Stimulated activated CD8-positive, alpha-beta memory T cell treated with anti-CD3 and anti-CD28 coated beads, Interleukin-4, amount 100 ng/mL, for 48 hours (primary cell): ENCODE measurements around the gene PXMP4.

Experiments
- DNase-seq: peaks from one replicate; pipeline ENCODE4 v3.0.0-alpha.2; 2020

PXMP4 gene

DNA sequence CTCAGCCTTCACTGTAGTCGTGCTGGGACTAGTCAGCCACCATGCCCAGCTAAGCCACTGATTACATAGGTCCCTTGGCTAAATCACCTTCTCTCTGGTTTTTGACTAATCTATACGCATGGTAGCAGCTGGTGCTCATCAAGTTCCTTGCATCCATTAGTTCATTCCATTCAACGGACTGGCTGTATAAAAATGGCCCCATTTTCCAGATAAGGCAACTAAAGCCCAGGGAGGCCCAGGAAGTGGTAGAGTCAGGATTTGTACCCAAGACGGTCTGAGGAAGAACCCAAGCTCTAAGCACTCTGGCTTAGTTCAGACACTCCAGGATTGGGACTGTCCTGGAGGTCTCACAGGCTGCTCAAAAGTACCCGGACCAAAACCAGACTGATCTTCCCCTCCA lies 38.8 kb downstream of the PXMP4 start:
- no peak for DNase-seq

GRCh38 chr20:33680686-33681085 lies 39.4 kb downstream of the PXMP4 start:
- no peak for DNase-seq

GRCh38 chr20:33679758-33680485 lies 40.2 kb downstream of the PXMP4 start:
- DNase-seq: peak; percentile 64

- DNase-seq: no peak
These were observed 42.0 kb downstream of the PXMP4 start for GRCh38 chr20:33677991-33678702.

GRCh38 chr20:33676652-33677645 lies 43.2 kb downstream of the PXMP4 start:
- no peak for DNase-seq

- DNase-seq: no peak
These were observed 44.0 kb downstream of the PXMP4 start for GRCh38 chr20:33676121-33676520.

DNA sequence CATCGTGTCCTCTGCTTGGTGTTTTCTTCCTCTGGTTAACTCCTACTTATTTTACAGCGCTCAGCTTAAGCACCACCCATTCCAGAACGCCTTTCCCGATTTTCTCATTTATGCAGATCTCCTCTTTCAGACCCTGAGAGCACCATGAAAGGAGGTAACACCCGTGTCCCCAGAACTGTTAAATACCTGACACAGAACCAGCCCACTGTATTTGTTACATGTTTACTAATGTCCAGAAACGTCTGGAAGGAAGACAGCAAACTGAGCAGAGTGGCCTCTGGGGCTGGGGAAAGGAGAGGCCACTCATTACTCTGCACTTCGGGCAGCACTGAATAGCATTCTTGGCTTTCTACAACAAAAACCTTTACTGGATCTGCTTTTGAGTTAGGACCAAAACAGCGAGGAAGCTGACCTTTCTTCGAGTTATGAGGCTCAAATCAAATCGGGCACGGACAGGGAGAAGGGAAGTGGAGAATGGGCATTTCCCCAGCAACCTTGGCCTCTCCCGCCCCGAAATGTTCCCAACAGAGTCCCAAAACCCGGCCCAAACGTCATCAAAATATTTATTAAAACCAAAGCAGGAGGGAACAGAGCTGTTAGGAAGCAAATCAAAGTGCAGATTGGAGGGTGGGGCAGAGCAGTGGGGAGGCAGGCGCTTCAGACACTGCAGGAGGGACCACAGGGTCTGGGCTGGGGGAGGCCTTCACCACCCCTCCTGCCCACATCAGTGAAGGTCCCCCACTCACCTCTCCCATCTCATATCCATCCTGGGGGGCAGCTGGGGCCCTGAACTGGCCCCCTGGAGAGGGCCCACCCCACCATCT lies 44.8 kb downstream of the PXMP4 start:
- no peak for DNase-seq

DNA sequence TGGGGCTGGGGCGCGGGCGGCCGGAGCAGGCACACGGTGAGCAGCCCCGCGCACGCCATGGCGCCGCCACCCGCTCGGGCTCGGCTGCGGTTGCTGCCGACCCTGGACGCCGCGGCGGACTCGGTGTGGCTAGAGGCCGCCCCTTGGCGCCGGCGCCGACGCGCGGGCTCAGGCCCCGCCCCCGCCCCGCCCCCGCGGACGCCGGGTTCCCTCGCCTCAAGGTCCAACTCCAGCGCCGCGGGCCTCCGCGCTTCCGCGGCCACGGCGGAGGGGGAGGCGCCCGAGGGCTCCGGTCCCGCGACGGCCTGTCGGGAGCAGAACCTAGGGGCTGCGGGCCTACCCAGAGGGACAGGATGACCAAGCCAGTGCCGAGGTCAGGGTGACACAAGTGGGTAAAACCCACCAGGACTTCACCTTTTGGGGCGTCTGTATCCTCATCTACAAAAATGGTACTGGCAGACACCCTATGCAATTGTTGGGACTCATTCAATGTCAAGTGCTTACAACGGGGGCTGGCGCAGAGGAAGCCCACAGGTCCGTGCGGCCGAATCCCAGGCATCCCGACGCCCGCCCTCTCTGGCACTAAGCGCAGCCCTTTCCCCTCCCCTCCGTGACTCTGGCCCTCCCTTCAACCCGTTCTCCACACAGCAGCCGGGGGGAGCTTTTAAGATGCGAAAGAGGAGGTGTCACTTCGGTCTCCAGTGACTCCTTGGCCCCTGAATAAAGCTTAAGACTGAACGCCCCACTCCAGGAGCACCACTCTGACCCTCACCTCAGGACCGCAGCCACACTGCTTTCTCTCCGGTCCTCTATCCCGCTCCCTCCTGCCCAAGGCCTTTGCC lies 45.6 kb downstream of the PXMP4 start, which contains the start of gene NECAB3:
Gene NECAB3 (minus strand): TSS at position 135 of the 842 bp plus-strand sequence. CDS start 76 bp downstream, at position 59.
- DNase-seq: peak; percentile 81

GRCh38 chr20:33673410-33674293 lies 46.5 kb downstream of the PXMP4 start:
- DNase-seq: peak; percentile 51

- no peak for DNase-seq
These were observed 47.0 kb downstream of the PXMP4 start for GRCh38 chr20:33673114-33673409.

DNA sequence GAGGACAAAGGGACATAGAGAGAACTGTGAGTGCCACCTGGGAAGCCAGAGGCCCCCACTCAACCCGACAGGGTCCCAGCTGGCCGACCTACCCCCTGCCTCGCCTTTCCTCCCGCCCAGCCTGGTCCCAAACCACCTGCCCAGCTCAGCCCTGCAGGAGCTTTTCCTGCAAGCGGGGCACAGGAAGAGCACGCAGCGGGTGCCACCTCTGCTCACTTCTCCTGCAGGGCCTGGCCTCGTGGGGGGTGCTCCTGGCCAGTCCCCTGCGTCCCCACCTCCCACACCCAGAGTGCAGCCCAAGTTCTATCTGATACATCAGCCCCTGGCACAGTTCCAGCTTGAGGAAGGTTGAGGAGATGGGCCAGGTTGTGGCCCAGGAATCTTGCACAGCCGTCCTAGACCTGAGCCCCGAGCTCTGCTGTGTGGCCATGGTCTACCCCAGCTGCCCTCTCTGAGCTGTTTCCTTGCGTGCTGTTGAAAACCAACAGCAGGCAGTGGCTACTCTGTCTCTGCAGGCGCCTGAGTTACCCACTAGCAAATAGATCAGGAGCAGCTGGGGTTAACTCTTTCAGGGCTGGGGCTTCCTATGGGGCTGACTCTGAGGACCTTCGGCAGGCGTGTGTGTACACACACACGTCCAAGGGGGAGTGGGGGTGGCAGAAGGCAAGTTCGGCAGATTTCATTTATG lies 47.5 kb downstream of the PXMP4 start:
- DNase-seq: no peak

DNA sequence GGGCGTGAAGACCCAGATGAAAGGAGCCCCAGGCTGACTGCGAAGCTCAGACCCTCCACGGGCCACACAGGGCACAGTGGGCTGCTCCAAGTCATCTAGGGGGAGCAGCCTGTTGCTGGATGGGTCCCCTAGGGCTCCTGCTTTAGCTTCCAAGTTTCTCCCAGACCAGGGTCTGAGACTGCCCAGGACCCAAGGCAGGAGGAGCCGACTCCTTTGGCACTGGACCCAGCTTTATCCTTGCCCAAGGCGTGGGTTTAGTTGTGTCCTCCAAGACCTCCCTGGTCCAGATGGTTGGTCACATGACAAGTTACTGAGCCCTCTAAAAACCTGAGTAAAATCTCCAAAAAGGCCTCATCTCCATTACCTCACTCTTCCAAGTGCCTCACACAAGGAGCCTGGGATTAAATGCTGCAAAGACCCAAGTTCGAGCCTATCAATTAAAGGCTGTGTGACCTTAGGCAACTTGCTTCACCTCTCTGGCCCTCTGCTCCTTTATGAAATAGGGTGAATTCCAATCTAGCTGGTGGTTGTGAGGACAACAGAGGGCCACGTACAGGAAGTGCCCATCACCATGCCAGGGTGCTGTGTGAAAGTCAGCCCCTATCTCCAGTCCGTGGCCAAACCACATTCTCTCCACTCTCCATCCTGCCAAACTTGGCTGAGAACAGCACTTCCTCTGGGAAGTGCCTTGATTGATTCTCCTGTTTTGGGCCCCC lies 48.4 kb downstream of the PXMP4 start:
- no peak for DNase-seq

GRCh38 chr20:33670715-33671499 lies 49.2 kb downstream of the PXMP4 start:
- DNase-seq: no peak

GRCh38 chr20:33669873-33670640 lies 50.1 kb downstream of the PXMP4 start:
- no peak for DNase-seq

- DNase-seq: no peak
These were observed 50.9 kb downstream of the PXMP4 start for GRCh38 chr20:33669224-33669623.

- no peak for DNase-seq
These were observed 51.5 kb downstream of the PXMP4 start for GRCh38 chr20:33668466-33669155.
